Type B pancreatic cell (in vitro differentiated cells): ENCODE measurements around the gene C1orf87. TPM values are rescaled to one million over a fixed set of nuclear protein-coding genes. Genes with fewer than 3 reads are reported as not detected.

Experiments
- DNase-seq: peaks from one replicate; pipeline ENCODE4 v3.0.0; 2021; ENCODE audit warnings: mixed read lengths; ENCODE audit not compliant: unreplicated experiment; ENCODE audit errors: extremely low spot score
- H3K27ac Mint-ChIP-seq: 2 replicates; pipeline ENCODE4 v1.8.0; 2021; ENCODE audit warnings: mild to moderate bottlenecking, mixed read lengths
- H3K27me3 Mint-ChIP-seq: 2 replicates; pipeline ENCODE4 v1.8.0; 2021; ENCODE audit warnings: mixed read lengths
- H3K36me3 Mint-ChIP-seq: 2 replicates; pipeline ENCODE4 v1.8.0; 2021; ENCODE audit warnings: mixed read lengths
- H3K4me1 Mint-ChIP-seq: one replicate; pipeline ENCODE4 v1.8.0; 2021; ENCODE audit warnings: mixed read lengths; ENCODE audit not compliant: unreplicated experiment
- H3K4me3 Mint-ChIP-seq: 2 replicates; pipeline ENCODE4 v1.8.0; 2021; ENCODE audit warnings: mild to moderate bottlenecking, mixed read lengths
- H3K9me3 Mint-ChIP-seq: 2 replicates; pipeline ENCODE4 v1.8.0; 2021; ENCODE audit warnings: mixed read lengths
- CTCF ChIP-seq: fragments of 200-600 bp; sonication (generic); conservative IDR thresholded peaks from 2 replicates; pipeline ENCODE4 v1.5.0; 2021; ENCODE audit warnings: antibody characterized with exemption, mild to moderate bottlenecking
- total RNA-seq: library from RNA; stranded (reverse); gene quantifications from 2 replicates; pipeline ENCODE4 v1.2.1, GENCODE V29; 2021; ENCODE audit warnings: low replicate concordance

Gene C1orf87
- total RNA-seq, 1 donor from 2014 or later: not detected

- Mint-ChIP-seq H3K27ac (no peak overlapping the region), H3K9me3 (no peaks in the 10 kb centered on the region), H3K36me3 (no peaks in the 10 kb centered on the region), H3K4me3 (no peak overlapping the region), H3K27me3 (no peaks in the 10 kb centered on the region), H3K4me1 (no peaks in the 10 kb centered on the region)
- TF ChIP-seq CTCF: no peak
- DNase-seq: no peak
Observed at GRCh38 chr1:60034999-60035398, 38.6 kb downstream of the C1orf87 start.

GRCh38 chr1:60033066-60033465, 40.5 kb downstream of the C1orf87 start:
- Mint-ChIP-seq H3K27ac (no peak overlapping the region), H3K36me3 (no peaks in the 10 kb centered on the region), H3K4me3 (no peak overlapping the region), H3K4me1 (no peaks in the 10 kb centered on the region), H3K9me3 (no peaks in the 10 kb centered on the region), H3K27me3 (peaks cover 3% of the 10 kb centered on the region)
- no peak for DNase-seq
- TF ChIP-seq CTCF: no peak

- peaks cover 3% of the 10 kb centered on the region for H3K27me3 Mint-ChIP-seq
- no peak for DNase-seq
- H3K9me3 Mint-ChIP-seq: no peaks in the 10 kb centered on the region
- H3K4me3 Mint-ChIP-seq: no peak overlapping the region
- H3K36me3 Mint-ChIP-seq: no peaks in the 10 kb centered on the region
- no peak for TF ChIP-seq CTCF
- no peak overlapping the region for H3K27ac Mint-ChIP-seq
- H3K4me1 Mint-ChIP-seq: no peaks in the 10 kb centered on the region
Observed at GRCh38 chr1:60031146-60031545, 42.4 kb downstream of the C1orf87 start.

GRCh38 chr1:60025552-60025951, 48.0 kb downstream of the C1orf87 start:
- Mint-ChIP-seq H3K9me3 (no peaks in the 10 kb centered on the region), H3K27me3 (peaks cover 12% of the 10 kb centered on the region)

GRCh38 chr1:60017508-60018205, 55.9 kb downstream of the C1orf87 start:
- DNase-seq: no peak
- H3K27me3 Mint-ChIP-seq: peaks cover 12% of the 10 kb centered on the region
- no peak overlapping the region for H3K27ac Mint-ChIP-seq
- H3K4me1 Mint-ChIP-seq: no peaks in the 10 kb centered on the region
- H3K4me3 Mint-ChIP-seq: no peak overlapping the region
- H3K9me3 Mint-ChIP-seq: no peaks in the 10 kb centered on the region
- no peak for TF ChIP-seq CTCF
- no peaks in the 10 kb centered on the region for H3K36me3 Mint-ChIP-seq

More at GRCh38 chr1:60025552-60025951, 48.0 kb downstream of the C1orf87 start:
- no peaks in the 10 kb centered on the region for H3K36me3 Mint-ChIP-seq
- H3K4me1 Mint-ChIP-seq: no peaks in the 10 kb centered on the region
- H3K4me3 Mint-ChIP-seq: no peak overlapping the region
- DNase-seq: no peak
- no peak overlapping the region for H3K27ac Mint-ChIP-seq
- TF ChIP-seq CTCF: no peak
